ENCODE measurements around the gene TRERF1.

DNA sequence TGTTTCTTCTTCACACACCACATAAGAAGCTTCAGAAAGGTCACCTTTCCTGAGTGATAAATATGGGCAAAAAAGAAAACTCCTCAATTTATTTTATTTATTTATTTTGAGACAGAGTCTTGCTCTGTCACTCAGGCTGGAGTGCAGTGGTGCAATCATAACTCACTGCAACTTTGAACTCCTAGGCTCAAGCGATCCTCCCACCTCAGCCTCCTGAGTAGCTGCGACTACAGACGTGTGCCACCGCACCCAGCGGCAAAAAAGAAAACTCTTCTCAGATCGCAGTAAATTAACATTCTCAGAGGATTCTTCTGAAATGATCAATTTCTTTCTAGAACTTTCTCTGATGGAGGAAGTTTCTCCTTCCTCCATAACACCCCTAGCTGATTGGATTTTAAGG, 111.2 kb downstream of the TRERF1 start:
- TF ChIP-seq, protein P1, sequence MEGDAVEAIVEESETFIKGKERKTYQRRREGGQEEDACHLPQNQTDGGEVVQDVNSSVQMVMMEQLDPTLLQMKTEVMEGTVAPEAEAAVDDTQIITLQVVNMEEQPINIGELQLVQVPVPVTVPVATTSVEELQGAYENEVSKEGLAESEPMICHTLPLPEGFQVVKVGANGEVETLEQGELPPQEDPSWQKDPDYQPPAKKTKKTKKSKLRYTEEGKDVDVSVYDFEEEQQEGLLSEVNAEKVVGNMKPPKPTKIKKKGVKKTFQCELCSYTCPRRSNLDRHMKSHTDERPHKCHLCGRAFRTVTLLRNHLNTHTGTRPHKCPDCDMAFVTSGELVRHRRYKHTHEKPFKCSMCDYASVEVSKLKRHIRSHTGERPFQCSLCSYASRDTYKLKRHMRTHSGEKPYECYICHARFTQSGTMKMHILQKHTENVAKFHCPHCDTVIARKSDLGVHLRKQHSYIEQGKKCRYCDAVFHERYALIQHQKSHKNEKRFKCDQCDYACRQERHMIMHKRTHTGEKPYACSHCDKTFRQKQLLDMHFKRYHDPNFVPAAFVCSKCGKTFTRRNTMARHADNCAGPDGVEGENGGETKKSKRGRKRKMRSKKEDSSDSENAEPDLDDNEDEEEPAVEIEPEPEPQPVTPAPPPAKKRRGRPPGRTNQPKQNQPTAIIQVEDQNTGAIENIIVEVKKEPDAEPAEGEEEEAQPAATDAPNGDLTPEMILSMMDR (IDR thresholded peaks at IDR 0.05; ENCODE audit: low read length) = no peak
- TF ChIP-seq EZH2 (IDR thresholded peaks at IDR 0.05; ENCODE audit: borderline replicate concordance, low read length) = no peak

All from OCI-LY1 (cell line).